ELF-1 (cell line): Measurements from ENCODE around the gene IFNAR2.

Experiments
- DNase-seq: peaks from one replicate; pipeline ENCODE4 v3.0.0-alpha.2; 2016; ENCODE audit warnings: low read depth, low spot score

Gene IFNAR2

DNA sequence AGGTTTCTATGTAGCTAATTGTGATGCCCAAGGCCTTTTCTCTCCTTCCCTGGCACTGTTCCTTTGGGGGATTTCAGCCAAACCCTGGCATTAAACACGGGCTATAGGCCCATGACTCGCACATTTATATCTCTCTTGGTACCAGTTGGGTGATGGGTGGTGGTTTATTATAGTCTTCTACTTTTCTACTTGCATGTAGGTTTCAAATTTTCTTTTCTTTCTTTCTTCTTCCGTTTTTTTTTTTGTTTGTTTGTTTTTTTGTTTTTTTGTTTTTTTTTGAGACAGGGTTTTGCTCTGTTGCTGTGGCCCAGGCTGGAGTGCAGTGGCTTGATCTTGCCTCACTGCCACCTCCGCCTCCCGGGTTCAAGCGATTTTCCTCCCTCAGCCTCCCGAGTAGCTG, 37.5 kb downstream of the IFNAR2 start:
- DNase-seq, result no peak

DNA sequence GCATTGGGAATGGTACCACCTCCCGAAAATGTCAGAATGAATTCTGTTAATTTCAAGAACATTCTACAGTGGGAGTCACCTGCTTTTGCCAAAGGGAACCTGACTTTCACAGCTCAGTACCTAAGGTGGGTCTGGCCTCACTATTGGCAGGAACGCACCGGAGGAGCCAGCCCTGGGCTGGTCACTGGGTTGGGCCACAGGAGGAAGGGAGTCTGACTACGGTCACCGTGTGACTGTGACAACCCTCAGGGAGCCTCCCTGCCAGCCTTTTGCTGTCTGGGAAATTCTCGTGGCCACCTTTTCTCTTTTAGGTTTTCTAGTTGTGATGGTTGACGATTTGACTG, 38.6 kb downstream of the IFNAR2 start:
- no peak for DNase-seq

- no peak for DNase-seq
Observed at GRCh38 chr21:33268737-33269441, 39.2 kb downstream of the IFNAR2 start.

GRCh38 chr21:33270986-33271385, 41.2 kb downstream of the IFNAR2 start:
- DNase-seq, result no peak

GRCh38 chr21:33273044-33273443, 43.3 kb downstream of the IFNAR2 start:
- DNase-seq, result no peak

- no peak for DNase-seq
Observed at GRCh38 chr21:33278721-33279120, 49.0 kb downstream of the IFNAR2 start.

DNA sequence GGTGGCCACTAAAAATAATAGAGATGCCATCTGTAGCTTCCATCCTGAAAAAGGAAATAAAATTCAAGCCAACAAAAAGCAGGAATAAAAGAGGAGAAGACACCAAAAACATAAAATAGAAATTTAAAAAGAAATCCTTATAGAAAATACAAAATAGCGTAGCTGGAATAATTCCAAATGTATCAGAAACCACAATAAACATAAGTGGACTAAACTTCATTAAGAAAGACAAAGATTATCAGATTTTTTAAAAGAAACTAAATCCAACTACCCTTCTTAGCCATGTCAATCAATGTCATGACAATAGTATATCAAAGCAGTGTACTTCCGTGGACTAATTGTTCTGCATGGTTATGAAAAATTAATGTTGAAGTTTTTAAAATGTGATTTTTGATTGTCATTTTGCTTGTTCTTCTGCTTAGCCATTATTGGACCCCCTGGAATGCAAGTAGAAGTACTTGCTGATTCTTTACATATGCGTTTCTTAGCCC, 49.6 kb downstream of the IFNAR2 start:
- DNase-seq, result no peak
